Measurements from ENCODE around the gene WDTC1. TPM values are rescaled to one million over a fixed set of nuclear protein-coding genes. Genes with fewer than 3 reads are reported as not detected.
A peak's percentile ranks its signal among the peaks of the same experiment; 100 is the strongest.

The WDTC1 gene
- total and polyA plus RNA-seq, 2 of the 8 experiments (the other 6 are each of a cell fraction or from before 2014, with no cell fraction given) = 7.5 to 18.7 TPM

DNA sequence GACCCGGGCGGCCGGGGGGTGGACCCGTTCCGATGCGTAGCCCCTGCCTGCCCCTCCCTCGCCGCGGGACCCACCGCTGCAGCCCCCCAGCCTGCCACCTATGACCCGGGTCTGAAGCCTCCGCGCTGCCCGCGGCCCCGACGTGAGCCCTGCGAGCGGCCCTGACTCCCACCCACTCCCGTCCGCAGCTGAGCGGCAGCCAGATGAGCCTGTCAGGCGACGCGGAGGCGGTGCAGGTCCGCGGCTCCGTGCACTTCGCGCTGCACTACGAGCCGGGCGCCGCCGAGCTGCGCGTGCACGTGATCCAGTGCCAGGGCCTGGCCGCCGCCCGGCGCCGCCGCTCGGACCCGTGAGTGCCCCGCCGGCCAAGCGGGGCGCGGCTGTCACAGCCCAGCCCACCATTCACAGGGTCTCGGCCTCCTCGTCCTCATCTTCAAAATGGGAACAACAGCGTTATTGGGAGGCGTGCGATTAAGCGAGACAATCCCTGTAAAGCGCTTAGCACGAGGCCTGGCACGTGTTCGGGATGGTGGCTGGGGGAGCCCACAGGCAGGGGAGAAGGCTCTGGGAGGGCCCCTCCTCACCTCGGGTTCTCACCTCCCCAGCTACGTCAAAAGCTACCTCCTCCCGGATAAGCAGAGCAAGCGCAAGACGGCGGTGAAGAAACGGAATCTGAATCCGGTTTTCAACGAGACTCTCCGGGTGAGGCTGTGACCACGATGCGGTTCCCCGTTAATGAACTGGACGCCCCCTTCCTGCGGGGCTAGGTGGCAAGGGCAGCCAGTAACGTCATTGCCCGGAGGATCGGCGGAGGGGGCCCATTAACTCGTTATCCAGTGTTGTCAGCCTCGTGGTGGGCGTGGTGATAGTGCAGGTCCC lies 115.6 kb downstream of the WDTC1 start (continued):
- TF ChIP-seq, protein P1, sequence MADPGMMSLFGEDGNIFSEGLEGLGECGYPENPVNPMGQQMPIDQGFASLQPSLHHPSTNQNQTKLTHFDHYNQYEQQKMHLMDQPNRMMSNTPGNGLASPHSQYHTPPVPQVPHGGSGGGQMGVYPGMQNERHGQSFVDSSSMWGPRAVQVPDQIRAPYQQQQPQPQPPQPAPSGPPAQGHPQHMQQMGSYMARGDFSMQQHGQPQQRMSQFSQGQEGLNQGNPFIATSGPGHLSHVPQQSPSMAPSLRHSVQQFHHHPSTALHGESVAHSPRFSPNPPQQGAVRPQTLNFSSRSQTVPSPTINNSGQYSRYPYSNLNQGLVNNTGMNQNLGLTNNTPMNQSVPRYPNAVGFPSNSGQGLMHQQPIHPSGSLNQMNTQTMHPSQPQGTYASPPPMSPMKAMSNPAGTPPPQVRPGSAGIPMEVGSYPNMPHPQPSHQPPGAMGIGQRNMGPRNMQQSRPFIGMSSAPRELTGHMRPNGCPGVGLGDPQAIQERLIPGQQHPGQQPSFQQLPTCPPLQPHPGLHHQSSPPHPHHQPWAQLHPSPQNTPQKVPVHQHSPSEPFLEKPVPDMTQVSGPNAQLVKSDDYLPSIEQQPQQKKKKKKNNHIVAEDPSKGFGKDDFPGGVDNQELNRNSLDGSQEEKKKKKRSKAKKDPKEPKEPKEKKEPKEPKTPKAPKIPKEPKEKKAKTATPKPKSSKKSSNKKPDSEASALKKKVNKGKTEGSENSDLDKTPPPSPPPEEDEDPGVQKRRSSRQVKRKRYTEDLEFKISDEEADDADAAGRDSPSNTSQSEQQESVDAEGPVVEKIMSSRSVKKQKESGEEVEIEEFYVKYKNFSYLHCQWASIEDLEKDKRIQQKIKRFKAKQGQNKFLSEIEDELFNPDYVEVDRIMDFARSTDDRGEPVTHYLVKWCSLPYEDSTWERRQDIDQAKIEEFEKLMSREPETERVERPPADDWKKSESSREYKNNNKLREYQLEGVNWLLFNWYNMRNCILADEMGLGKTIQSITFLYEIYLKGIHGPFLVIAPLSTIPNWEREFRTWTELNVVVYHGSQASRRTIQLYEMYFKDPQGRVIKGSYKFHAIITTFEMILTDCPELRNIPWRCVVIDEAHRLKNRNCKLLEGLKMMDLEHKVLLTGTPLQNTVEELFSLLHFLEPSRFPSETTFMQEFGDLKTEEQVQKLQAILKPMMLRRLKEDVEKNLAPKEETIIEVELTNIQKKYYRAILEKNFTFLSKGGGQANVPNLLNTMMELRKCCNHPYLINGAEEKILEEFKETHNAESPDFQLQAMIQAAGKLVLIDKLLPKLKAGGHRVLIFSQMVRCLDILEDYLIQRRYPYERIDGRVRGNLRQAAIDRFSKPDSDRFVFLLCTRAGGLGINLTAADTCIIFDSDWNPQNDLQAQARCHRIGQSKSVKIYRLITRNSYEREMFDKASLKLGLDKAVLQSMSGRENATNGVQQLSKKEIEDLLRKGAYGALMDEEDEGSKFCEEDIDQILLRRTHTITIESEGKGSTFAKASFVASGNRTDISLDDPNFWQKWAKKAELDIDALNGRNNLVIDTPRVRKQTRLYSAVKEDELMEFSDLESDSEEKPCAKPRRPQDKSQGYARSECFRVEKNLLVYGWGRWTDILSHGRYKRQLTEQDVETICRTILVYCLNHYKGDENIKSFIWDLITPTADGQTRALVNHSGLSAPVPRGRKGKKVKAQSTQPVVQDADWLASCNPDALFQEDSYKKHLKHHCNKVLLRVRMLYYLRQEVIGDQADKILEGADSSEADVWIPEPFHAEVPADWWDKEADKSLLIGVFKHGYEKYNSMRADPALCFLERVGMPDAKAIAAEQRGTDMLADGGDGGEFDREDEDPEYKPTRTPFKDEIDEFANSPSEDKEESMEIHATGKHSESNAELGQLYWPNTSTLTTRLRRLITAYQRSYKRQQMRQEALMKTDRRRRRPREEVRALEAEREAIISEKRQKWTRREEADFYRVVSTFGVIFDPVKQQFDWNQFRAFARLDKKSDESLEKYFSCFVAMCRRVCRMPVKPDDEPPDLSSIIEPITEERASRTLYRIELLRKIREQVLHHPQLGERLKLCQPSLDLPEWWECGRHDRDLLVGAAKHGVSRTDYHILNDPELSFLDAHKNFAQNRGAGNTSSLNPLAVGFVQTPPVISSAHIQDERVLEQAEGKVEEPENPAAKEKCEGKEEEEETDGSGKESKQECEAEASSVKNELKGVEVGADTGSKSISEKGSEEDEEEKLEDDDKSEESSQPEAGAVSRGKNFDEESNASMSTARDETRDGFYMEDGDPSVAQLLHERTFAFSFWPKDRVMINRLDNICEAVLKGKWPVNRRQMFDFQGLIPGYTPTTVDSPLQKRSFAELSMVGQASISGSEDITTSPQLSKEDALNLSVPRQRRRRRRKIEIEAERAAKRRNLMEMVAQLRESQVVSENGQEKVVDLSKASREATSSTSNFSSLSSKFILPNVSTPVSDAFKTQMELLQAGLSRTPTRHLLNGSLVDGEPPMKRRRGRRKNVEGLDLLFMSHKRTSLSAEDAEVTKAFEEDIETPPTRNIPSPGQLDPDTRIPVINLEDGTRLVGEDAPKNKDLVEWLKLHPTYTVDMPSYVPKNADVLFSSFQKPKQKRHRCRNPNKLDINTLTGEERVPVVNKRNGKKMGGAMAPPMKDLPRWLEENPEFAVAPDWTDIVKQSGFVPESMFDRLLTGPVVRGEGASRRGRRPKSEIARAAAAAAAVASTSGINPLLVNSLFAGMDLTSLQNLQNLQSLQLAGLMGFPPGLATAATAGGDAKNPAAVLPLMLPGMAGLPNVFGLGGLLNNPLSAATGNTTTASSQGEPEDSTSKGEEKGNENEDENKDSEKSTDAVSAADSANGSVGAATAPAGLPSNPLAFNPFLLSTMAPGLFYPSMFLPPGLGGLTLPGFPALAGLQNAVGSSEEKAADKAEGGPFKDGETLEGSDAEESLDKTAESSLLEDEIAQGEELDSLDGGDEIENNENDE (IDR thresholded peaks at IDR 0.05; ENCODE audit: insufficient replicate concordance, low read length) = no peak
- TF ChIP-seq SIRT6 (IDR thresholded peaks at IDR 0.05; ENCODE audit: low read length) (no peak), KDM5A (IDR thresholded peaks at IDR 0.05; ENCODE audit: low read length) (no peak), SIX5 (IDR thresholded peaks at IDR 0.05; ENCODE audit: low read depth, low read length) (no peak), POU5F1 (IDR thresholded peaks at IDR 0.05; ENCODE audit: low read depth, low read length) (no peak), GABPA (IDR thresholded peaks at IDR 0.05; ENCODE audit: borderline replicate concordance, insufficient read depth, low read length) (no peak), RXRA (IDR thresholded peaks at IDR 0.05; ENCODE audit: insufficient read depth, low read depth, low read length) (no peak), BCL11A (IDR thresholded peaks at IDR 0.05; ENCODE audit: low read depth in 2 of 2, low read length in 2 of 2) (no peak)
- TF ChIP-seq, protein P2, sequence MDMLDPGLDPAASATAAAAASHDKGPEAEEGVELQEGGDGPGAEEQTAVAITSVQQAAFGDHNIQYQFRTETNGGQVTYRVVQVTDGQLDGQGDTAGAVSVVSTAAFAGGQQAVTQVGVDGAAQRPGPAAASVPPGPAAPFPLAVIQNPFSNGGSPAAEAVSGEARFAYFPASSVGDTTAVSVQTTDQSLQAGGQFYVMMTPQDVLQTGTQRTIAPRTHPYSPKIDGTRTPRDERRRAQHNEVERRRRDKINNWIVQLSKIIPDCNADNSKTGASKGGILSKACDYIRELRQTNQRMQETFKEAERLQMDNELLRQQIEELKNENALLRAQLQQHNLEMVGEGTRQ (IDR thresholded peaks at IDR 0.05; ENCODE audit: low read length) = peak; percentile 53; the same call in 1 of the 2 replicates
